LNCaP clone FGC (cell line): Measurements from ENCODE around the gene MYO1H.

Experiments used
- DNase-seq: peaks from one replicate; pipeline ENCODE4 v3.0.0-alpha.2; 2011; ENCODE audit warnings: low read depth
- H3K4me3 ChIP-seq: 2 replicates; pipeline ENCODE4 v1.5.1; 2011; ENCODE audit warnings: mild to moderate bottlenecking, low read depth, low read length, control low read depth
- TF ChIP-seq, protein P1 (sequence below): IDR thresholded peaks from 2 replicates; pipeline ENCODE4 v1.5.1; 2012; ENCODE audit warnings: mild to moderate bottlenecking; ENCODE audit not compliant: control insufficient read depth, insufficient read depth; ENCODE audit errors: extremely low read depth

The MYO1H gene

DNA sequence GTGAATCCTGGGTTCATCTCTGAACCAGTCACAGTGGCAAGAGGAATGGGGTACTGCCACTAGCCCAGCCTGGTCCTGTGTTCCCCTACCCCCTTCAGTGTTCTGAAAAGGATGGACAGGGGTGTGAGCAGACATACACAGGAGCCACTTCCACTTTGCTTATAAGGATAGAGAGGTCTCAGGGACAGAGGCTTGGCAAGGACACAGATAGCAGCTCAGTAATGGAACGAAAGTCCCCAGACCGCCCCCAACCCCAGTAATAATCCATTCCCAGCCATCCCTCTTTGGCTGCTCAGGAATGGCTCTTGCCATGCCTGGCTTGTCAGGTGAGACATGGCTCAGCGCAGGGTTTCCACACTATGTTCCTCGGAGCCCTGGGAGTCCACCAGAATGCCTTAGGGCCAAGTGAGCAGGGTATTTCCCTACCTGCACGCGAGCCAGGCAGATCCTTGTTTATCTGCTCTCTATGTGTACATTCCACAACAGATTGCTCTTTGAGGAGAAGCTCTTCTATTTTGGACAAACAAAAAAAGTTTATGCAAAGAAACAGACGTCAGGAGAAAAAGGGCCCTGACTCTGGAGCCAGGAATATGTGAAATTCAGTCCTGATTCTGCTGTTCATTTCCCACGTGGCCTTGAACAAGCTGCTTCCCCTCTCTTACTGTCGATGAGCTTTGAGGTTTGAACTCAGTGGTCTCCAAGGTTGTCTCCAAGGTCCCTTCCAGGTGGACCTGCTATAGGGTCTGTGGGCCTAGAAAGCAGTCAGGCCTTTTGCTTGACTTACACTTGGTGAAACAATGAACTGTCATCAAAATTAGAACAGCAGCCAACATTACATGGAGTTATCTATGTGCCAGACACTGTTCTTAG is 139.7 kb downstream of the MYO1H start:
- no peak overlapping the region for H3K4me3 ChIP-seq
- TF ChIP-seq, protein P1, sequence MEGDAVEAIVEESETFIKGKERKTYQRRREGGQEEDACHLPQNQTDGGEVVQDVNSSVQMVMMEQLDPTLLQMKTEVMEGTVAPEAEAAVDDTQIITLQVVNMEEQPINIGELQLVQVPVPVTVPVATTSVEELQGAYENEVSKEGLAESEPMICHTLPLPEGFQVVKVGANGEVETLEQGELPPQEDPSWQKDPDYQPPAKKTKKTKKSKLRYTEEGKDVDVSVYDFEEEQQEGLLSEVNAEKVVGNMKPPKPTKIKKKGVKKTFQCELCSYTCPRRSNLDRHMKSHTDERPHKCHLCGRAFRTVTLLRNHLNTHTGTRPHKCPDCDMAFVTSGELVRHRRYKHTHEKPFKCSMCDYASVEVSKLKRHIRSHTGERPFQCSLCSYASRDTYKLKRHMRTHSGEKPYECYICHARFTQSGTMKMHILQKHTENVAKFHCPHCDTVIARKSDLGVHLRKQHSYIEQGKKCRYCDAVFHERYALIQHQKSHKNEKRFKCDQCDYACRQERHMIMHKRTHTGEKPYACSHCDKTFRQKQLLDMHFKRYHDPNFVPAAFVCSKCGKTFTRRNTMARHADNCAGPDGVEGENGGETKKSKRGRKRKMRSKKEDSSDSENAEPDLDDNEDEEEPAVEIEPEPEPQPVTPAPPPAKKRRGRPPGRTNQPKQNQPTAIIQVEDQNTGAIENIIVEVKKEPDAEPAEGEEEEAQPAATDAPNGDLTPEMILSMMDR, result no peak
- no peak for DNase-seq

DNA sequence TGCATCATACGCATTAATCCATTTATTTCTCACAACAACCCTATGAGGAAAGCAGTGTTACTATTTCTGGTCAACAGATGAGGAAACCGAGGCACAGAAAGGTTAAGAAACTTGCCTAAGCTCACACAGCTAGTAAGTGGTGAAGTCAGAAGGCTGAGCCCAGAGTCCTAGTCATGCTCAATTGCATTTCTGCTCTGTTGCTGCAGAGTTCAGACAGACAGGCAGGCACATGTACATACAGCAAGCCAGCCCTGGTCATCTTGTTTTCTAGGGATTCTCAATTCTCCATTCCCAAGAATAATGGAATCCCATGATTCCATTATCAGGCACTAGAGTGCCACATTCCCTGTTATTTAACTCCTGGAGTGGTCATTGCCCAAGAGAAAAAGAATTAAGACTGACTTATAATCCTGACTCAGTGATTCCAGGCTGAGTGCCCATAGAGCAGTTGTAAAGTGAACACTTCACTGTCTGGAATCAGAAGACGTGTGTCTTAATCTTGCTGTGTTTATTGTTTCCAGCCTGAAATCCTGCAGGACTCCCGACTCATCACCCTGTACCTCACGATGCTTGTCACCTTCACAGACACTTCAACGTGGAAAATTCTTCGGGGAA is 140.5 kb downstream of the MYO1H start:
- no peak for DNase-seq
- no peak overlapping the region for H3K4me3 ChIP-seq
- TF ChIP-seq, protein P1, result no peak

DNA sequence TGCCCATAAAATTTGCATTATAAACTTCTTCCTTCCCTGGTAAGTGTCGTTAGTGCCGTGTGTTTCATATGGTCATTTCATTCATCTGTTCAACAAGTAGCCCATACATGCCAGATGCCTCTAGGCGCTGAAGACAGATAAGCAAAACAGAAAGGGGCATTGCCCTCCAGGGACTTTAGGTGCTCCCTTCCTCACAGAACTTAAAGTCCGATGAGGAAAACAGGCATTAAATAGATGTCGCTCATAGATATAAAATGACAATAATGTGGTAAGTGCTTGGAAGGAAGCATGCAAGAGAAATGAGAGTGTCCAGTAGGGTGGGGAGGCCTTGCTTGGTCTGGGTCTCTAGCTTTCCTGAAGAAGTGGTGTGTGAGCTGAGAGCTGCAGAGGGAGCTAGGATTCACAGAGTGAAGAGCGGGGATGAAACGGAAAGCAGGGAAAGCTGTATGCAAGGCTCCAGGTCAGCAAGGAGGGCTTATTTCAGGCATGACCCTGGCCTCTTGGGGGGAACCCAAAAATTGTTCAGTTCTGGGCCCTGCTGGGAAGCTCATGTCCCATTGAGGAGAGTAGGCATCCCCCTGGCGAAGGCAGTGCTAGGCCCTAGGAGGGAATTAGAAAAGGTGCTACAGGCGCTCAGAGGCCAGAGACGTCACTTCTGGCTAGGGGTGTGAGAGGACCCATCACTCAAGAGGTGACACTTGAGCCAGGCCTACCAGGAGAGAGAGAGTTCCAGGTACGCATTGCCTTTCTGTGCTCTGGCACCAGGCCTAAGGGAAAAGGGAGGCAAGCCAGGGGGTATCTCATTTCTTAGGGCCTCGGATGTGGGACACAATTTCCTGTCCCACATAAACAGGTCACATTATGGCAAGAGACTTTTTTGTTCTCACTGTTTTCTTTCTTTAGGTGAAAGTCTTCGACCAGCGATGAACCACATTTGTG is 141.6 kb downstream of the MYO1H start:
- no peak overlapping the region for H3K4me3 ChIP-seq
- DNase-seq, result no peak
- TF ChIP-seq, protein P1, result no peak

DNA sequence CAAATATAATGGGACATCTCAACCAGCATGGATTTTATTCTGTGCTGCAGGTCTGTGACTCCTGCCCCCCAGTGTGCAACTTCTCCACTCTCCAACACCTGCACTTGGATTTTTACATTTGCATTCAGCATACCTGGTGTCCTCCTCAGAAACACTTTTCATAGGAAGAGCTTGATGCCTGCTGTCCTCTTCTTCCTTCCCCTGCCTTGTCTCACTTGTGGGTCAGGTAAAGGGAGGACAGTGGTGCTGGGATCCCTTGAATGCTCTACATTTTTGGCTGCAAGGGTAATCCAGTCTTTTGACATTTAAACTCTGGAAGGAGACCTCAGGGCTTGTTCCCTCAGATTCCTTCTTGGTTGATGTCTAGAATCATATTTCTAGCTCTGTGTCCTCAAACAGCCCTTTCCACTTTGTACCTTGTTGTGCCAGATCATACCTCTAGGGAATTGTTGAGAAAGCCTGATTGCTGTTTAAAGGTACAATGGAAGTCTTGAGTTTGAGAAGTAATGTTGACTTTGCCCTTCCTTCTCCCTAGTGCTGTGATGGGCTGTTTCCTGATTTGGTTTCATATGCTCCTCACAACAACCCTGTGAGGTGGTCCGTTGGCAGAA is 142.4 kb downstream of the MYO1H start:
- no peak for DNase-seq
- H3K4me3 ChIP-seq, result no peak overlapping the region
- TF ChIP-seq, protein P1, result no peak

DNA sequence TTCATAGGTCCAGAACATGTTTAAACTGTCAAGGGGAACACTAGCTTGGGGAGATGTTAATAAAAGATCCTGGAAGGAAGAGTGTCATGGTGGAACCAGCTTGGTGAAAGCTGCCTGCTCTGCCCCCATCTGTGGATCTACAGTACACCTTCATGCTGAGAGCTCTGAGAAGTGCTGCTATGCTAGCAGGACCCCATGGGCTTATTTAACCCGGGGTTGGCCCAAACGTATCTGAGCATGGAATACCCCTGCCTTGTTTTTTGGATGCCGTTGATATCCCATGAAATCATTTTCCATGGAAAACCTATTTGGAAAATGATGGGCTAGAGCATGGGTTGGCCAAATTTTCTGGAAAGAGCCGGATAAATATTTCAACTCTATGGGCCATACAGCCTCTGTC is 144.0 kb downstream of the MYO1H start:
- no peak for DNase-seq
- no peak overlapping the region for H3K4me3 ChIP-seq
- TF ChIP-seq, protein P1, result no peak

DNA sequence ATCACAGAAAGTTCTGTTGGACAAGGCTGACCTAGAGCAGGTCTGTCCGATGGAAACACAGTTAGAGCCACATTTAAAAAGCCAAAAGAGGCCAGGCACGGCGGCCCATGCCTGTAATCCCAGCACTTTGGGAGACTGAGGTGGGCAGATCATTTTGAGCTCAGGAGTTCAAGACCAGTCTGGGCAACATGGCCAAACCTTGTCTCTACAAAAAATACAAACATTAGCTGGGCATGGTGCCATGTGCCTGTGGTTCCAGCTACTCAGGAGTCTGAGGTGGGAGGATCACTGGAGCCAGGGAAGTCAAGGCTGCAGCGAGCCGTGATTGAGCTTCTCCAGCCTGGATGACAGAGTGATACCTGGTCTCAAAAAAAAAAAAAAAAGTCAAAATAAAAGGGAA is 144.7 kb downstream of the MYO1H start:
- no peak overlapping the region for H3K4me3 ChIP-seq
- DNase-seq, result no peak
- TF ChIP-seq, protein P1, result no peak
